Smooth muscle cell (in vitro differentiated cells): Measurements from ENCODE around the gene PHOX2A. TPM values are rescaled to one million over a fixed set of nuclear protein-coding genes. Genes with fewer than 3 reads are reported as not detected.

Experiments
- DNase-seq: peaks from one replicate; lab custom pipeline; 2025; ENCODE audit not compliant: unreplicated experiment; lab: John Stamatoyannopoulos, UW
- H2AFZ ChIP-seq: fragments of 200-600 bp; sonication (generic); 2 replicates; pipeline ENCODE4 v1.6.0; 2016; ENCODE audit warnings: antibody characterized with exemption, low read depth, mild to moderate bottlenecking
- H3F3A ChIP-seq: fragments of 200-600 bp; sonication (generic); 2 replicates; pipeline ENCODE4 v1.6.0; 2017; ENCODE audit warnings: antibody characterized with exemption, low read depth
- H3K27ac ChIP-seq: fragments of 200-600 bp; sonication (generic); 2 replicates; pipeline ENCODE4 v1.5.1; 2016; ENCODE audit warnings: low read depth, mild to moderate bottlenecking
- H3K27me3 ChIP-seq: fragments of 200-600 bp; sonication (generic); 2 replicates; pipeline ENCODE4 v1.6.1; 2016; ENCODE audit warnings: low read depth, mild to moderate bottlenecking
- H3K36me3 ChIP-seq: fragments of 200-600 bp; sonication (generic); 2 replicates; pipeline ENCODE4 v1.5.1; 2016; ENCODE audit warnings: low read depth
- H3K4me1 ChIP-seq: fragments of 200-600 bp; sonication (generic); 2 replicates; pipeline ENCODE4 v1.5.1; 2016; ENCODE audit warnings: low read depth
- H3K4me2 ChIP-seq: fragments of 200-600 bp; sonication (generic); 2 replicates; pipeline ENCODE4 v1.6.0; 2016; ENCODE audit warnings: mild to moderate bottlenecking
- H3K4me3 ChIP-seq: fragments of 200-600 bp; sonication (generic); 2 replicates; pipeline ENCODE4 v1.5.1; 2016; ENCODE audit warnings: mild to moderate bottlenecking
- H3K79me2 ChIP-seq: fragments of 200-600 bp; sonication (generic); 2 replicates; pipeline ENCODE4 v1.6.0; 2016; ENCODE audit warnings: low read depth, mild to moderate bottlenecking
- H3K9ac ChIP-seq: fragments of 200-600 bp; sonication (generic); 2 replicates; pipeline ENCODE4 v1.6.0; 2016; ENCODE audit warnings: low read depth
- H3K9me3 ChIP-seq: fragments of 200-600 bp; sonication (generic); replicated peaks from 2 replicates; pipeline ENCODE4 v1.5.1; 2016; ENCODE audit warnings: low read depth
- H4K20me1 ChIP-seq: fragments of 200-600 bp; sonication (generic); 2 replicates; pipeline ENCODE4 v1.6.0; 2016; ENCODE audit warnings: low read depth
- CTCF ChIP-seq: fragments of 200-600 bp; sonication (generic); IDR thresholded peaks from 2 replicates; pipeline ENCODE4 v1.5.1; 2017; ENCODE audit warnings: borderline replicate concordance, mild to moderate bottlenecking, antibody characterized with exemption; ENCODE audit not compliant: insufficient read depth, poor library complexity, severe bottlenecking
- WGBS: methylation state at CpG from one replicate; pipeline ENCODE4 v1.1.7; 2016; ENCODE audit warnings: low lambda C conversion rate; 5-methylcytosine and 5-hydroxymethylcytosine counted together
- polyA plus RNA-seq: library from polyadenylated mRNA; unstranded; fragments of >200 nt; fragmentation: Nextera tagmentation; extraction: Ambion mirVana; gene quantifications from 2 replicates; pipeline ENCODE4 v1.2.1, GENCODE V29; 2016
- total RNA-seq: library from RNA; depleted of rRNA; stranded (reverse); fragments of >200 nt; gene quantifications from 2 replicates; pipeline ENCODE4 v1.2.3, GENCODE V29; 2014

The PHOX2A gene
- total and polyA plus RNA-seq, 2 experiments from 2014 or later, result 0.13 TPM; not detected in 1

- no peaks in the 10 kb centered on the region for H3K9me3 ChIP-seq
- H3K36me3 ChIP-seq, result no peaks in the 10 kb centered on the region
- H3K4me1 ChIP-seq, result peaks cover 16% of the 10 kb centered on the region
- H4K20me1 ChIP-seq, result peaks cover 17% of the 10 kb centered on the region
- no peak overlapping the region for H3K4me2 ChIP-seq
- H2AFZ ChIP-seq, result no peak overlapping the region
- no peak for DNase-seq
- peaks cover 73% of the 10 kb centered on the region for H3K27me3 ChIP-seq
- WGBS, result 98% methylated on average over 2 of the region's 2 CpGs
- no peak overlapping the region for H3K27ac ChIP-seq
- no peak overlapping the region for H3K4me3 ChIP-seq
- no peak overlapping the region for H3K9ac ChIP-seq
- no peaks in the 10 kb centered on the region for H3K79me2 ChIP-seq
- no peak for TF ChIP-seq CTCF
- peaks cover 11% of the 10 kb centered on the region for H3F3A ChIP-seq
These were observed 1.8 kb downstream of the PHOX2A start for GRCh38 chr11:72242141-72242540.

- peaks cover 26% of the 10 kb centered on the region for H4K20me1 ChIP-seq
- no peak overlapping the region for H3K9ac ChIP-seq
- WGBS, result 39% methylated on average over 9 of the region's 20 CpGs
- no peak for DNase-seq
- H3K36me3 ChIP-seq, result no peaks in the 10 kb centered on the region
- H3K4me3 ChIP-seq, result no peak overlapping the region
- TF ChIP-seq CTCF, result no peak
- H3K9me3 ChIP-seq, result no peaks in the 10 kb centered on the region
- H3K4me1 ChIP-seq, result peaks cover 16% of the 10 kb centered on the region
- peaks cover 65% of the 10 kb centered on the region for H3K27me3 ChIP-seq
- H3K4me2 ChIP-seq, result no peak overlapping the region
- H3K27ac ChIP-seq, result no peak overlapping the region
- H3K79me2 ChIP-seq, result no peaks in the 10 kb centered on the region
- H2AFZ ChIP-seq, result no peak overlapping the region
- H3F3A ChIP-seq, result peaks cover 15% of the 10 kb centered on the region
These were observed 2.6 kb downstream of the PHOX2A start for GRCh38 chr11:72241291-72241781.

DNA sequence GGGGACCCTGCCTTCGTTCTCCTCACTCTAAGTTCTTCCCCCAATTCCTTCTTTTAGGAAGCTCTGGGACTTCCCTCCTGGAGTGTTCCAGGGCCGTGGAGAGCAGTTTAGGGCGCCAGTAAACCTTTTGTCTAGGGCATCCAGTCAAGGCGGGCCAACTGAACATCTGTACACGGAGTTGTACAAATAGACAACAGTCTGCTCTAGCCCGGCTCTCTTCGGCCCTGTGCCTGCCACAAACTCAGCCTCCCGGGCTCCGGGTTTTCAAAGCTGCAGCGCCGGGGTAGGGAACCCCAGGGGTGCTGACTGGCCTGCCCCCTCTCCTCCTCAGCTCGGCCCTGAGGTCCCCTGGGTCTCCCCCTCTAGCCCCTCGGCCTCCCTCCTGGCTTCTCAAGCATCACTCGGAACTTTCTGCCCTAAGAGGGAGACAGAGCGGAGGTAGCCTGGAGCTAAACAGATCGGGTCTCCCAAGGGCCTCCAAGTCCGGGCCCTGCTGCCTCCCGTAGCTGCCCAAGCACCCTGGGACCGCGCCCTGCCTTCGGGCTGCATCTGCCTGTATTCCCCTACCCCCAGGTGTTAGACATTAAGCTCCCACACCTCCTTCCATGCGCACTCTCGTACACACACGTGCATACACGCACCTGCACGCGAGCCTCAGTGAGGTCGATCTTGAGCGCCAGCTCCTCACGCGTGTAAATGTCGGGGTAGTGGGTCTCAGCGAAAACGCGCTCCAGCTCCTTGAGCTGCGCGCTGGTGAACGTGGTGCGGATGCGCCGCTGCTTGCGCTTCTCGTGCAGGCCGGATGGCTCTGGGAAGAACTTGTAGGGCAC is 3.3 kb downstream of the PHOX2A start:
- H3K9me3 ChIP-seq, result no peaks in the 10 kb centered on the region
- no peak overlapping the region for H3K27ac ChIP-seq
- H3K4me3 ChIP-seq, result peak overlapping the region; percentile 32
- H3K4me1 ChIP-seq, result peaks cover 16% of the 10 kb centered on the region
- H3K36me3 ChIP-seq, result no peaks in the 10 kb centered on the region
- DNase-seq, result no peak
- 35% methylated on average over 44 of the region's 44 CpGs for WGBS
- H3K27me3 ChIP-seq, result peaks cover 58% of the 10 kb centered on the region
- TF ChIP-seq CTCF, result no peak
- peaks cover 20% of the 10 kb centered on the region for H3F3A ChIP-seq
- H3K79me2 ChIP-seq, result no peaks in the 10 kb centered on the region
- peak overlapping the region; percentile 82 for H3K4me2 ChIP-seq
- H3K9ac ChIP-seq, result no peak overlapping the region
- no peak overlapping the region for H2AFZ ChIP-seq
- H4K20me1 ChIP-seq, result peaks cover 30% of the 10 kb centered on the region
